Mesodermal cell (in vitro differentiated cells): Measurements from ENCODE around the gene SFXN2.

ENCODE experiments used
- H3K27ac ChIP-seq: 2 replicates; pipeline ENCODE4 v1.7.0; 2013; ENCODE audit warnings: mild to moderate bottlenecking, low read depth, low read length, moderate library complexity; ENCODE audit not compliant: severe bottlenecking
- H3K36me3 ChIP-seq: 2 replicates; pipeline ENCODE4 v1.7.1; 2013; ENCODE audit warnings: mild to moderate bottlenecking, low read length, moderate library complexity; ENCODE audit not compliant: control insufficient read depth, insufficient read depth
- H3K4me1 ChIP-seq: one replicate; pipeline ENCODE4 v1.7.1; 2013; ENCODE audit warnings: mild to moderate bottlenecking, low read length; ENCODE audit not compliant: insufficient read depth, control insufficient read depth, poor library complexity, severe bottlenecking
- H3K4me3 ChIP-seq: 2 replicates; pipeline ENCODE4 v1.7.0; 2013; ENCODE audit warnings: low read length, control low read depth, mild to moderate bottlenecking; ENCODE audit not compliant: insufficient read depth, poor library complexity, severe bottlenecking; ENCODE audit errors: extremely low read depth
- H3K9me3 ChIP-seq: 2 replicates; pipeline ENCODE4 v1.7.1; 2013; ENCODE audit warnings: mild to moderate bottlenecking, low read length, moderate library complexity; ENCODE audit not compliant: control insufficient read depth
- WGBS, 2 experiments: methylation state at CpG; one replicate each; pipeline ENCODE4 v1.1.5; 2013; ENCODE audit warnings: missing lambda C conversion rate in 2 of 2; ENCODE audit not compliant: insufficient coverage in 2 of 2; 5-methylcytosine and 5-hydroxymethylcytosine counted together

SFXN2 gene

DNA sequence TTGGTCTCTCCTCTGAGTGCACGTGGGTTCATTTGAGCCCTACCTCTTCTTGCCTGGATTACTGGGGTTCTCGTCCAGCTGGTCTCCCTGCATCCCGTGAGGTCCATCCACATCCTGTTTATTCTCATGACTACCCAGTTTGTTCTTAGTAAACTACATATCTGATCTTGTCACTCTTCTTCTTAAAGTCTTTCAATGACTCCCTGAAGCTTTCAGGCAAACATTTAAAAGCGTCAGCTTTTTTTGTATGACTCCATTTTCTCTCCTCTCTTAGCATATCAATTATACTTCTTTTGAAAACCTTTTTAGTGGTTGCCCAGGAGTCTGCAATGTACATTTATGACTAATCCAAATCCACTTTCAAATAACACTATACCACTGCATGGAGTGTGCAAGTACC is 7.5 kb downstream of the SFXN2 start:
- no peak overlapping the region for H3K27ac ChIP-seq
- 88 to 91% methylated on average over 4 of the region's 4 CpGs for WGBS, 2 experiments
- H3K9me3 ChIP-seq = no peaks in the 10 kb centered on the region
- peaks cover 20% of the 10 kb centered on the region for H3K4me1 ChIP-seq
- H3K36me3 ChIP-seq = peaks cover 18% of the 10 kb centered on the region
- no peak overlapping the region for H3K4me3 ChIP-seq

DNA sequence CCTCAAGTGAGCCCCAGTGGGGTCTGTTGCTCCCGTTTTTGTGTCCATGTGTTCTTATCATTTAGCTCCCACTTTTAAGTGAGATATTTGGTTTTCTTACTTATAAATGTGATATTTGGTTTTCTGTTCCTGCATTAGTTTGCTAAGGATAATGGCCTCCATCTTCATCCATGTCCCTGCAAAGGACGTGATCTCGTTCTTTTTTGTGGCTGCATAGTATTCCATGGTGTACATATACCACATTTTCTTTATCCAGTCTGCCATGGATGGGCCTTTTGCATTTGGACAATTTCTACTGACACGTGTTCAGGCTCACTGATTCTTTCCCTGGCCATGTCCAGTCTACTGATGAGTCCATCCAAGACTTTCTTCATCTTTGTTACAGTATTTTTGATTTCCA is 9.6 kb downstream of the SFXN2 start:
- Histone ChIP-seq H3K27ac (no peak overlapping the region), H3K4me3 (no peak overlapping the region), H3K36me3 (peaks cover 22% of the 10 kb centered on the region), H3K9me3 (no peaks in the 10 kb centered on the region), H3K4me1 (peaks cover 3% of the 10 kb centered on the region)
- WGBS, 2 experiments = 83 to 89% methylated on average over 3 of the region's 4 CpGs

DNA sequence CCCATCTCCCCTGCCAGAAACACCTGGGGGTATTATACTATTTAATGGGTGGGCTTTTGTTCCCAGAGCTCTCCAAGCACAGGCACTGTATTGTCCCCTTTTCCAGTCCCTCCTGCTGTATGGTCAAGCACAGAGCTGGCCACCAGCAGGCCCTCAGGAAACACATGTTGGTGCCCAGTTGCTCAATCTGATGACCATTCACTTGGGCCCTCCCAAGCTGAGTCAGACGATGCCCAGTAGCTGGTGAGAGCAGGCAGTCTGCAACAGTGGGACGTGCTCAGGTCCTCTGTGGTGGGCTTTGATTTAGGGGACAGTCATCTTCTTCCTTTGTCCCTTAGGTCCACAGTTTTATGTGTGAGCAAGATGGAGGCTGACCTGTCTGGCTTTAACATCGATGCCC is 11.8 kb downstream of the SFXN2 start:
- Histone ChIP-seq H3K36me3 (peaks cover 33% of the 10 kb centered on the region), H3K4me3 (no peak overlapping the region), H3K27ac (no peak overlapping the region), H3K4me1 (peaks cover 3% of the 10 kb centered on the region), H3K9me3 (no peaks in the 10 kb centered on the region)
- 80 to 93% methylated on average over 3 of the region's 3 CpGs for WGBS, 2 experiments

DNA sequence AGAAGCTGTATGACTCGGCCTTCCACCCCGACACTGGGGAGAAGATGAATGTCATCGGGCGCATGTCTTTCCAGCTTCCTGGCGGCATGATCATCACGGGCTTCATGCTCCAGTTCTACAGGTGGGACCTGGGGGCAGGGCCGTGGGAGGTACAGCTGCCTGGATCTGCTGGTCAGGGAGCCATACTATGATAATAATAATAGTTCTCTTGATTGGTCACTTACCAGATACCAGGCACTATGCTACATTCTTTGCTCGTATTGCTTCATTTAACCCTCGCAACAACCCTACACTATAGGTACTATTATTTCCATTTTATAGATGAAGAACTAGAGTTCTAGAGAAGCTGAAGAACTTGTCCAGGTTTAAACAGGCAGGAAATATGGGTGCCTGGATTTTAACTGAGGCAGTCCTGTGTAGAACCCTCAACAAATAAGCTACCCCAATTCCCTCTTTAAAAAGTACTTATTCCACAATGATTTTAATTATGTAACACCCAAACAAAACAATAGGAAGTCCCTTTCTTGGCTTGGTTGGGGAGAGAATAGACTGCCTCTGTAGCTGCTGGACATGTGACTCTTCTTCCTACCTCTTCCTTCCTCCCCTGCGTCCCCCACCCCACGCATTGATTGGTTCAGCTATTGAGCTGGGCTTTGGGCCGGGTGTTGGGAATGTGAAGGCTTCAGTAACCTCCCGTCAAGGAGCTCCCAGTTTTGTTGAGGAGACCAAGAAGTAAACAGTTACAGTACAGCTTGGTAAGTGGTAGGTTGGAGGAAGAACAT is 12.8 kb downstream of the SFXN2 start:
- WGBS, 2 experiments = 95 to 96% methylated on average over 6 to 8 of the region's 13 CpGs
- Histone ChIP-seq H3K9me3 (no peaks in the 10 kb centered on the region), H3K27ac (no peak overlapping the region), H3K4me1 (no peaks in the 10 kb centered on the region), H3K36me3 (peaks cover 40% of the 10 kb centered on the region), H3K4me3 (no peak overlapping the region)

DNA sequence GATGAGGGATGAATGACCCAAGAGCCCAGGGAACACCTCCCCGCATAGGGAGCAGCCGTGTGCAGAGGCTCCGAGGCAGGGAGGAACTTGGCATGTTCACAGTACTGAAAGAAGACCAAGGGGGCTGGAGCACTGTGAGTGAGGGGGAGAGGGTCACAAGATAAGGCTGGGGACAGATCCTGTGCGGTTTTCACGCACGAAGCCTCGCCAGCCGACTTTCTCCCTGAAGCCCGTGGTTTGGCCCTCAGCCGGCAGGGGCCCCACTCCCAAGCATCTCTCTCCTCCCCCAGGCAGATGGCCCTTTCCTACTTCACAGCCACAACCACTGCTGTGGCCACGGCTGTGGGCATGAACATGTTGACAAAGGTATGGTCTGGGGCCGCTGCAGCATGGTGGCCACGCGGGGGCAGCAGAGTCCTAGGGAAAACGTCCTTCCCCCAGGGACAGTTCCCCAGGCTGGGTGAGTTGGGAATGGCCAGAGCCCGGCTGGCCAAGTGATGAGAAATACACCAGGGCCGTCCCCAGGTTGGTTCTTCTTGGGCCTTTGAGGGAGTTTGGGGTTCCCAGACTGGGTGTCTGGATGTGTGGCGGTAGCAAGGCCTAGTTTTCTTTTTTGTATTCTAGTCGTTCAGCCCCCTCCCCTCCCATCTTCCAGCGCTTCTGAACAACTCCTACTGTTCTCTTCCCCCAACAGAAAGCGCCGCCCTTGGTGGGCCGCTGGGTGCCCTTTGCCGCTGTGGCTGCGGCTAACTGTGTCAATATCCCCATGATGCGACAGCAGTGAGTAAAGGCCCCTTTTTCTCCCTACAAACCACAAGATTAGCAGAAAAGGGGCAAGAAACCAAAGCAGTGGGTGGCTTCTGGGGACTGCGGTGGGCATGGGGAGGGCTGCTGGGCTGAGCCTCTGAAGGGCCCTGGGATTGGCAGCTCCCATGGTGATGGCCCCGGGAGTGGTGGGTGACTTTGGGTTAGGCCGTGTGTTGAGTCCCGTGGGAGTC is 14.9 kb downstream of the SFXN2 start:
- no peaks in the 10 kb centered on the region for H3K4me1 ChIP-seq
- H3K4me3 ChIP-seq = no peak overlapping the region
- peak overlapping the region; percentile 29 for H3K27ac ChIP-seq
- WGBS, 2 experiments = 55 to 68% methylated on average over 21 to 22 of the region's 30 CpGs
- H3K9me3 ChIP-seq = no peaks in the 10 kb centered on the region
- peaks cover 58% of the 10 kb centered on the region for H3K36me3 ChIP-seq

DNA sequence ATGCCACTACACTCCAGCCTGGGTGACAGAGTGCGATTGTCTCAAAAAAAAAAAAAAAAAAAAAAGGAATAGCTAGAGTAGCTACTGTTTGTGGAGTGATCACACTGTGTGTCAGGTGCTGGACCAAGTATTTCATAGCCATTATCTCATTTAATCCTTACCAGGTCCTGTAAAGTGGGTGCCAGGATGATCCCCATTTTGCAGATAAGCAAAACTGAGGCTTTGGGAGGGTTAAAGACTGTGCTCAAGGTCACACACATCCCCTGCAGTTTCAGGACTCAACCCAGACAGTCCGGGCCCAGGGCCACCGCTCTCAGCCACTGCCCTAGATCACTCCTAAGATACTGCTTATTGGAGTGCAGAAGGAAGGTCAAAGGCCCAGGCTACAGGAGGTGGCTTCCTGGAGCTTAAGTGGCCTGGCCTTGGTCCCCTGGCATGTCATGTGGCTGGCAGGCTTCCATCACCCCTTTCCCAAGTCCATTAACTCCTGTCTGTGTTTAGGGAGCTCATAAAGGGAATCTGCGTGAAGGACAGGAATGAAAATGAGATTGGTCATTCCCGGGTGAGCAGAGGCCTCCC is 16.9 kb downstream of the SFXN2 start:
- Histone ChIP-seq H3K36me3 (peaks cover 61% of the 10 kb centered on the region), H3K9me3 (no peaks in the 10 kb centered on the region), H3K27ac (no peak overlapping the region), H3K4me1 (no peaks in the 10 kb centered on the region), H3K4me3 (no peak overlapping the region)
- no CpG with 5 or more reads among the region's 5 CpGs for WGBS, 2 experiments

DNA sequence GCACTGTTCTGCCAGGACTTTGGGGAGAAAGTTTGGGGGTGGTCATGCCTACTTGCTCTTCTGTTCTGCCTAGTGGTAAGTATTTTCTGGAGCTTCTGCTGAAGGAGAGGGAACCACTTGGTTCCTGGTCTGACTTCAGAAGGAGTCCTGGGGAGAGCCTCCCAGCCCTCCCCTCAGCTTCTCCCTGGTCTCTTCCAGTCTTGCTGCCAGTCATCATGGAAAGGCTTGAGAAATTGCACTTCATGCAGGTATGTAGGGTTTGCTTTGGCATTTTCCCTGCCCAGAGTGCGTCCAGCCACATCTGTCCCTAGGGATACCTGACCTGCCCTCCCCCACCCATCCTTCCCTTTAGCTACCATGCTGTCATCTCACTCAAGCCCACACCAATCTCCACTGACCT is 18.2 kb downstream of the SFXN2 start:
- WGBS, 2 experiments = 80% methylated on average over 1 of the region's 1 CpG; no CpG with 5 or more reads in 1 of the 2 experiments
- H3K4me3 ChIP-seq = no peak overlapping the region
- H3K9me3 ChIP-seq = no peaks in the 10 kb centered on the region
- H3K4me1 ChIP-seq = no peaks in the 10 kb centered on the region
- no peak overlapping the region for H3K27ac ChIP-seq
- peaks cover 57% of the 10 kb centered on the region for H3K36me3 ChIP-seq

DNA sequence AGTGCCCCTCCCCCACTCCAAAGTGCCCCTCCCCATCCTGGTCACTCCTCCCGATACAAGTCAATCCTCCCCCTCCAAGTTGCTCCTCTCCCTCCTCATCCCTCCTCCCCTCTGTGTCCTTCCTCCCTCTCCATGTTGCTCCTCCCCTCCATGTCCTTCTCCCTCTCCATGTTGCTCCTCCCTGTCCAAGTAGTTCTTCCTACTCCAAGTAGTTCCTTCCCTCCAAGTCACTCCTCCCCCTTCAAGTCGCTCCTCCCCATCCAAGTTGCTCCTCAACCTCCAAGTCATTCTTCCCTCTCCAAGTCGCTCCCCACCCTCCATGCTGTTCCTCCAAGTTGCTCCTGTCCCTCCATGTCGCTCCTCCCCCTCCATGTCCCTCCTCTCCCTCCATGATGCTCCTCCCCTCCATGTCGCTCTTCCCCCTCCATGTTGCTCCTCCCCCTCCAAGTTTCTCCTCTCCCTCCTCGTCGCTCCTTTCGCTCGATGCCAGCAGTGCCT is 20.7 kb downstream of the SFXN2 start:
- Histone ChIP-seq H3K9me3 (no peaks in the 10 kb centered on the region), H3K4me3 (no peak overlapping the region), H3K27ac (no peak overlapping the region), H3K36me3 (peaks cover 52% of the 10 kb centered on the region), H3K4me1 (no peaks in the 10 kb centered on the region)
- WGBS, 2 experiments = 74 to 77% methylated on average over 5 of the region's 9 CpGs

DNA sequence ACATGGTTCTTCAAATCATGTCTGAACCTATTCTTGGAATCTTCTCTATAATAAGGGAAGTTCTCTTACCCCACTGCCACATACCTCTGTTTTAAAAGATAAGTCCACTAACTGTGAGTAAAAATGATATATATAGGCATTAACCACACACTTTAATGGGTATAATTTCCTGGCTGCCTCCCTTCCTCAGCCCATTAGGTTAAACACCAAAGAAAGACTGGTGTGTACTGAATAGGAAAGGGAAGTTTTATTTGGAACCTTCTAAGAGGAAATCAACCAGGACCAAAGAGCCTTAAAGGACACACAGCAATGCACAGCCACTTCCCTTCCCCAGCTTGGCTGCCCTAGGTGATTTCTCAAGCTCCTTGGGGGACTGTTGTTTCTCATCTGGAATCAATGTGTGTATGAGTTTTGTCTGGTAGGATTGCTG is 24.3 kb downstream of the SFXN2 start:
- no peaks in the 10 kb centered on the region for H3K9me3 ChIP-seq
- no peaks in the 10 kb centered on the region for H3K4me1 ChIP-seq
- no peak overlapping the region for H3K4me3 ChIP-seq
- peaks cover 26% of the 10 kb centered on the region for H3K36me3 ChIP-seq
- peak overlapping the region; percentile 29 for H3K27ac ChIP-seq

DNA sequence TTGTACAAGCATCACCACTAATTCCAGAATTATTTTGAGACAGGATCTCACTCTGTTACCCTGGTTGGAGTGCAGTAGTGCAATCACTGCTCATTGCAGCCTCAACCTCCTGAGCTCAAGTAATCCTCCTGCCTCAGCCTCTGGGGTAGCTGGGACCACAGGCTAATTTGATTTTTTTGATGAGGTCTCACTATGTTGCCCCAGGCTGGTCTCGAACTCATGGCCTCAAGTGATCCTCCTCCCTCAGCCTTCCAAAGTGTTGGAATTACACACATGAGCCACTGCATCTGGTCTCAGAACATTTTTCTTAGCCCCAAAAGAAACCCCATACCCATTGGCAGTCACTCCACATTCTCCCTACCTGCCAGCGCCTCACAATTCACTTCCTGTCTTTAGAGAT is 25.8 kb downstream of the SFXN2 start:
- Histone ChIP-seq H3K4me1 (peaks cover 8% of the 10 kb centered on the region), H3K27ac (no peak overlapping the region), H3K4me3 (no peak overlapping the region), H3K9me3 (no peaks in the 10 kb centered on the region), H3K36me3 (peaks cover 14% of the 10 kb centered on the region)
- 90 to 92% methylated on average over 1 of the region's 2 CpGs for WGBS, 2 experiments
